ENCODE measurements around the gene CORO2A.

- no peak for TF ChIP-seq BCL11A (tag by site-specific recombination; IDR thresholded peaks at IDR 0.05; ENCODE audit: low read depth)
- TF ChIP-seq CTCF (tag by site-specific recombination; IDR thresholded peaks at IDR 0.05): no peak
- no peak for TF ChIP-seq HOXA7 (CRISPR knock-in tag; IDR thresholded peaks at IDR 0.05; ENCODE audit: borderline replicate concordance)
- TF ChIP-seq, protein P1, sequence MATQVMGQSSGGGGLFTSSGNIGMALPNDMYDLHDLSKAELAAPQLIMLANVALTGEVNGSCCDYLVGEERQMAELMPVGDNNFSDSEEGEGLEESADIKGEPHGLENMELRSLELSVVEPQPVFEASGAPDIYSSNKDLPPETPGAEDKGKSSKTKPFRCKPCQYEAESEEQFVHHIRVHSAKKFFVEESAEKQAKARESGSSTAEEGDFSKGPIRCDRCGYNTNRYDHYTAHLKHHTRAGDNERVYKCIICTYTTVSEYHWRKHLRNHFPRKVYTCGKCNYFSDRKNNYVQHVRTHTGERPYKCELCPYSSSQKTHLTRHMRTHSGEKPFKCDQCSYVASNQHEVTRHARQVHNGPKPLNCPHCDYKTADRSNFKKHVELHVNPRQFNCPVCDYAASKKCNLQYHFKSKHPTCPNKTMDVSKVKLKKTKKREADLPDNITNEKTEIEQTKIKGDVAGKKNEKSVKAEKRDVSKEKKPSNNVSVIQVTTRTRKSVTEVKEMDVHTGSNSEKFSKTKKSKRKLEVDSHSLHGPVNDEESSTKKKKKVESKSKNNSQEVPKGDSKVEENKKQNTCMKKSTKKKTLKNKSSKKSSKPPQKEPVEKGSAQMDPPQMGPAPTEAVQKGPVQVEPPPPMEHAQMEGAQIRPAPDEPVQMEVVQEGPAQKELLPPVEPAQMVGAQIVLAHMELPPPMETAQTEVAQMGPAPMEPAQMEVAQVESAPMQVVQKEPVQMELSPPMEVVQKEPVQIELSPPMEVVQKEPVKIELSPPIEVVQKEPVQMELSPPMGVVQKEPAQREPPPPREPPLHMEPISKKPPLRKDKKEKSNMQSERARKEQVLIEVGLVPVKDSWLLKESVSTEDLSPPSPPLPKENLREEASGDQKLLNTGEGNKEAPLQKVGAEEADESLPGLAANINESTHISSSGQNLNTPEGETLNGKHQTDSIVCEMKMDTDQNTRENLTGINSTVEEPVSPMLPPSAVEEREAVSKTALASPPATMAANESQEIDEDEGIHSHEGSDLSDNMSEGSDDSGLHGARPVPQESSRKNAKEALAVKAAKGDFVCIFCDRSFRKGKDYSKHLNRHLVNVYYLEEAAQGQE (tag by site-specific recombination; IDR thresholded peaks at IDR 0.05): no peak
- no peak for TF ChIP-seq ZSCAN5A (tag by site-specific recombination; IDR thresholded peaks at IDR 0.05)
These were observed 26.3 kb upstream of the CORO2A start for GRCh38 chr9:98218562-98219363.
